Activated CD4-positive, alpha-beta T cell treated with anti-CD3 and anti-CD28 coated beads, Interleukin-2, amount 50 U/mL, for 16 hours (primary cell): ENCODE data around the gene TOX4.
A peak's percentile ranks its signal among the peaks of the same experiment; 100 is the strongest.

Experiments
- DNase-seq: peaks from one replicate; pipeline ENCODE4 v3.0.0-alpha.2; 2020

TOX4 gene

DNA sequence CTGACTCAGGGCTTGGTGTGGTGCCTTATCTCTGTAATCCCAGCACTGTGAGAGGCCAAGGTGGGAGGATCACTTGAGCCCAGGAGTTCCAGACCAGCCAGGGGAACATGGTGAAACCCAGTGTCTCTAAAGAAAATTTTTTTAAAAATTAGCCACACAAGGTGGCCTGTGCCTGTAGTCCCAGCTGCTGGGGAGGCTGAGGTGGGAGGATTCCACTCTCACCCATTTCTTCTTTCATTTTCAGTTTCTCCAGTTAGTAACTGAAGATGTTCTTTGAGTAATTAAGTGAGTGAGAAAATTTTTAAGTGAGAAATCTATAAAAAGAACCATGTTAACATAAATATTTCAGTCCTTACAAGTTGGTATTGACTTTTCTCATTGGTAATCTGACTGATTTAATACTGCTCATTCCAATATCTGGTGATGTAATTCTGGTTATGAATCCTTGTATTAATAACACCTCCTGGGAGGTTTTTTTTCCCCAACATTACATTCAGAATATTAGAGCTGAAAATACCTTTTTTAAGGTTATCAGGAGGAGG, 28.1 kb downstream of the TOX4 start:
- peak; percentile 39 for DNase-seq

DNA sequence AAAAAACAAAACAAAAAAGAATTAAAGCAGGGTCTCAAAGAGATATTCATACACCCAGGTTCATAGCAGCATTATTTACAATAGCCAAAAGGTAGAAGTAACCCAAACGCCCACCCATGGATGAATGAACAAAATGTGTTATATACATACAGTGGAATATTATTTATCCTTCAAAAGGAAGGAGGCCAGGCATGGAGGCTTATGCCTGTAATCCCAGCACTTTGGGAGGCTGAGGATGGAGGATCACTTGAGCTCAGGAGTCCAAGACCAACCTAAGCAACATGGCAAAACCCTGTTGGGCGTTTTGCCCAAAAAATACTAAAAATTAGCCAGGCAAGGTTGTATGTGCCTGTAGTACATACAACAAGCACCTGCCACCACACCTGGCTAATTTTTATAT, 29.6 kb downstream of the TOX4 start:
- DNase-seq, result no peak

DNA sequence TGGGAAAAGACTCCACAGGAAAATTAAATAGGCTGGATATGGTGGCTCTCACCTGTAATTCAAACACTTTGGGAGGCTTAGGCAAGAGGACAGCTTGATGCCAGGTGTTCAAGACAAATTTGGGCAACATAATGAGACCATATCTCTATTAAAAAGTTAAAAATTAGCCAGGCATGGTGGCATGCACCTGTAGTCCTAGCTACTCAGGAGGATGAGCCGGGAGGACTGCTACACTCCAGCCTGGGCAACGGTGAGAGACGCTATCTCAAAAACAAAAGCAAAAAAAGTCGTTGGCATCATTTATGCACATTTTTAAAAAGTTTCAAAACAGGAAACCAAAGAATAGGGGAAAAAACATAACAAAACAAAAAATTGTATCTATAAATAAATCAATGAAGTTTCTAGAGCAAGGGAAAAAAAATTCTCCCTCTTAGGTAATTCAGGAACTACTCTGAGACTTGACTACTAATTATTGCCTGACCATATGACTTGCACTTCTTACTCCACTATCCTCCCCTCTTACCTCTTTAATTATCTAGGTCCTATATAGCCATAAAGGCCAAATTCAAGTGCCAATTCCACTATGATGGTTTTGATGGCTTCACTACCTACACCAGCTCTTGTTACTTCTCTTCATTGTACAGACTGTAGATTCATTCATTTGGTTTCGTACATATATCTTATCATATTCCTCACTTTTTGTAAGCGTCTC, 32.6 kb downstream of the TOX4 start:
- DNase-seq, result no peak

DNA sequence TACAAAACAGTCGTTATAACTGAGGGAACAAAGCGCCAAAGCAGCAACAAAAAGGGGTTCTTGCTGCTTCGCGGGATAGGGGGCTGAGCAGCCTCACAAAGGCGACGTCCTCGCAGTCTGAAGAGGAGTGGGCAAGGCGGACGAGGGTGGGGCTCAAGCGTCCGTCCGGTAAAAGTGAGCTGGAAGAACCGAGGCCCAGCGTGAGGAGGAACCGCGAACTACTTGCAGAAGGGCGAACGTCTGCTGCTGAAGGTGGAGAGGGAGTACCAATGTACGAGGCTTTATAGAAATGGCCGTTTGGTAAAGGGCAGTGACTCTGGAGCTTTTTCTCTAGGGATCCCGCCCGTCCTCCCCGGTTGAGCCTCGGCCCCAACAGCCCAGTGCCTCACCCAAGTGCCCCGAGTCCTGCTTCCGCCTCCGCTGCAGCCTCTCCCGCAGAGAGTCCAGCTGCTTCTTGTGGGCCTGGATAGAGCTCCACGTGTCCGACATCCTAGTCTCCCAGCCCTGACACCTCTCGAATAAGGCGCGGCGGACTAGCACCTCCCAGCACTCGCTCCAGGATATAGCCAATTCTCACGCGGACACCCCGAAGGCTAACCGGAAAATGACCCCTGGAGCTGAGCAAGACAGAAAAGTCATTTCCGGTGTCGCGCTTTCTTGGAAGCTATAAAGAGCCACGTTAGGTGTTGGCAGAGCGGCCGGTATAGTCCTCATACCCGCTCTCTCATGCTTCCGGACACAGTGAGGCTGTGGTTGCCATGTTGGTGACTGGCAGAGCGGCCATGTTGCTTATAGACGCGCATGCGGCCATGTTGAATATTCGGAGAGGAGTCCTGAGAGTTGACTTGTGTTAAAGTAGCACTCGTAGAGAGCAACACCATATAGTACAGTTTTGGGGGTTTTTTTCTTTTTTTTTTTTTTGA, 34.0 kb downstream of the TOX4 start, which contains the start of gene METTL3:
Gene METTL3 (minus strand): TSS at position 606 of the 923 bp plus-strand sequence. CDS start 117 bp downstream, at position 489.
- DNase-seq, result peak; percentile 97

DNA sequence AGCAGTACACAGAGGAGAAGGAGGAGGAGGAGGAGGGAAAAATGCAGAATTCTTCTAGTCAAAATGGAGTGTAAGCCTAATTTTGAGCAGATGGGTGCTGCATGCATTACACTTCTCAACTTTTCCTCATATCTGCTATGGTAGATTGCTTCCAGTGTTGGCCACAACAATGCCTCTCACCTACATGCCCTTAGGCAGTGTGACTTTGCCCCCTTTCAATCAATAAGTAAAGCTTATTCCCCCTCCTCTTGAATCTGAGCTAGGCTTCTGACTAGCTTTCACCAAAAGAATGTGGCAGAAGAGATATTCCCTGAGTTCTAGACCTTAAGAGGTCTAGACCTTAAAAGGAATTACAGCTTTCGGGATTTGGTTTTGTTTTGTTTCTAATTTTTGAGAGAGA, 37.3 kb downstream of the TOX4 start:
- no peak for DNase-seq

DNA sequence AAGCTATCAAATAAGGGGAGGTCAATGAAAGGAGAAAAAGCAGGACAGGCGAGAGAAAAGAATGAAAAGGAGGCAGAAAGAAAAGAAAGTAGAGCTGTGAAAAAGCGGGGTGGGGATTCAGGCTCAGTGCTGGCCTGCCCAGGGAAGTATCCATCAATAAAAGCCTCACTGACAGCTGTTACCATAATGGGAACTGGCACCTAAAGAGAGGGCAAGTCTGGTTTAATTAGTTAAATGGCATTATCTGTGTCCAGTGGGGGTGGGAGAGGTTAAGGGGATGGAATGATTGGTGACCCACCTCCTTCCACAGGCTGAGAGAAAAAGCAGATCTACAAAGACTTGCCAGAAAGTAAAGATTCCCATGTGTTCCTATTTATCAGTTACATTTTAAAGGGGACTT, 41.7 kb downstream of the TOX4 start:
- no peak for DNase-seq

DNA sequence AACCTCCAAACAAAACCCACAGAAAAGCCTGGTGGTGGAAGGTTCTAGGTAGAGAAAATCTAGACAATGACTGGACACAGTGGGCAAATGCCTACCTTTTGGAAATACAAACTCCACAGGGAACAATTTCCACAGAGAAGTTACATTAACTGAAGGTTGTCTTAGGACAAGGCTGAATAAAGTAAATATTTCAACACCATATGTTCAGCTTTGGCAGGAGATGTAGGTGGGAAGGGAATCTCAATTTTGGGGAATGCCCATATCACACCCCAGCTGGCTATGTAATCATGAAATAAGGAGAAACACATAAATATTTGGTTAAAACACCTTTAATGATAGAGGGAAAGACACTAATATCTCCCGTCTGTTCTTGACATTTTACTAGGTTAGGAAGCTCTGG, 43.8 kb downstream of the TOX4 start:
- DNase-seq, result no peak

DNA sequence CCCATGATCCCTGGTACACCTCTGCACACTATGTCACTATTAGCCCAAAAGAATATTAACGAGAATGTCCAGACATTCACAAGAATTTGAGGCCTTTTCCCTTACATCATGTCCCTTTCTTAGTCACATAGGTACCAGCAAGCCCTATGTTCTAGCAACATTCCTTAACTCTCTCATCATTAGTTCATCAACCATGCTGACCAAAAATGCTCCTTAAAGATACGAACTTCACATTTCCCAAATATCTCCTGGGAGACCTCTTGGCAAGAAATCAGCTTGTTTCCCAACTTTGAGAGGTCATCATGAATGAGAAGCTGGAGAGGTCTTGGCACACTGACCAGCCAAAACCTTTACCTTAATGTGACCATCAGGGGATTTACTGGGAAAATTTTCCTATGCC, 44.5 kb downstream of the TOX4 start:
- DNase-seq, result no peak

DNA sequence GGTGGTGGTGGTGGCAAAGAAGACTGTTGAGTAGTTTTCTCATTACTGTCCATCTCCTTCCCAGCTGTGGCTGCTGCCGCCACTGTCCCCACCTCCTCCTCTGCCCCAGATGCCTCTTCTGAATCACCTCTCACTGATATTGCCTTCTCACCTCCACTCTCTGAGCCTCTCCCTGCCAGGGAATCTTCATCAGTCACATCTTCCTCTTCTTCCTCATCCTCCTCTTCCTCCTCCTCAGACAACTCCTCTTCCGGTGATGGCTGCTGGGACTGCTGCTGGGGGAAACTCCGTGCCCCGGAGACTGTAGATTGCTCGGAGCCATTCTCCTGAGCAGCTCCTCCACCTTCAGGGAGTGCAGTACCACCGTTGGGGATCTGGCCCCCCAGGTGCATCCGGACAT, 46.2 kb downstream of the TOX4 start:
- DNase-seq, result no peak

DNA sequence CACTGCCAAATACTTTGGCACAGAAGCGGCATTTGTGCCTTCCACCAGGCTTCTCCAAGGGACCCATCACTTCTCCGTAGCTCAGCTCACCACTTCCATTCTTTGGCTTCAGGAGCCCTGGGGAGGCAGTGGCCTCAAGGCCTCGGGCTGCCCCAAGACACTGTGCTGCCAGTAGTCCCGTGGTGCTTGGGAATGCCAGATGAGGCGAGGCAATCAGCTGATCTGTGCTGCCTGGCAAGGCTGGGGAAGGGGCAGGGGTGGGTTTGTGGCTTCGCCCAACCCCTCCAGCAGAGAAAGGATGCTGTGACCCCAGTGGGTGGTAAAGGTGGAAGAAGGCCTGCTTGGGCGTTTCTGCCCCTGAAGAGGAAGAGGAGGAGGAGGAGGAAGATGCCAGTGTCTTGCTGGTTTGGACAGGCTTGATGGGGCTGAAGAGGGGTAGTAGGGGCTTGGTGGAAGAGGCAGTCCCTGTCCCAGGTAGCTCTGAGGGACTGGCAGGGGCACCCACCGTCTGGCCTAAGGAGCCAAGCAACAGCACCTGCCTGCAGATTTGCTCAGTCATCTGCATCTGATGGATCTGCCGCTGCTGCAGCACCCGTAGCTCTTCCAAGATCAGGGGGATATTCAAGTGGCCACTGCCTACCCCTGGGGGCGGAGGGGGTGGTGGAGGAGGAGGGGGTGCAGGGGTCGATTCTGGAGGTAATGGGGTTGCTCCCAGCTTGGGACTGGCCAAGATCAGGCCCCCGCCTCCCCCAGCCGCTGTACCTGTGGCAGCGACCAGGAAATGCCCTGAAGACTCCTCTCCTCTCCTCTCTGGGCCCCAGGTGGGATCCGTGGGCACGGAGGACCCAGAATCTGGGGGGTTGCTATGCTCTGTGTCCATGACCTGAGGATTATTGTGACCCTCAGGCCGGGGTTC, 47.8 kb downstream of the TOX4 start:
- no peak for DNase-seq

DNA sequence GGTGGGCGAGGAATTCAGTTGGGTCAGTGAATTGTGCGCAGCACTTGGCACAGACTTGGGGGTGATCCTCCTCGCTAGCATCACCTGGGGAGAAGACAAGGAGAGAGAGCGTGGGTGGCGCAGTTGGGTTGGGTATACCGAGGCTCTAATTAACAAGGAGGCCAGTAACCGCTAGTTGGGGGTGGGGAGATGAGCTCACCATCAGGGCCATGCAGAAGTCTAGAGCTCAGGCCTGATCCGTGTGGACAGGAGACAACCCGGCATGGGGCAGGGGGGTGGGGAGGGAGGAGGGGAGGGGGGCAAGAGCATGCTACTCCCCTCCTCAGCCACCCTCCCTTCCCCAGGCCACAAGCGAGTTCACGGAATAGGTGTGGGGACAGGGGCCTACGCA, 48.6 kb downstream of the TOX4 start:
- DNase-seq, result no peak

DNA sequence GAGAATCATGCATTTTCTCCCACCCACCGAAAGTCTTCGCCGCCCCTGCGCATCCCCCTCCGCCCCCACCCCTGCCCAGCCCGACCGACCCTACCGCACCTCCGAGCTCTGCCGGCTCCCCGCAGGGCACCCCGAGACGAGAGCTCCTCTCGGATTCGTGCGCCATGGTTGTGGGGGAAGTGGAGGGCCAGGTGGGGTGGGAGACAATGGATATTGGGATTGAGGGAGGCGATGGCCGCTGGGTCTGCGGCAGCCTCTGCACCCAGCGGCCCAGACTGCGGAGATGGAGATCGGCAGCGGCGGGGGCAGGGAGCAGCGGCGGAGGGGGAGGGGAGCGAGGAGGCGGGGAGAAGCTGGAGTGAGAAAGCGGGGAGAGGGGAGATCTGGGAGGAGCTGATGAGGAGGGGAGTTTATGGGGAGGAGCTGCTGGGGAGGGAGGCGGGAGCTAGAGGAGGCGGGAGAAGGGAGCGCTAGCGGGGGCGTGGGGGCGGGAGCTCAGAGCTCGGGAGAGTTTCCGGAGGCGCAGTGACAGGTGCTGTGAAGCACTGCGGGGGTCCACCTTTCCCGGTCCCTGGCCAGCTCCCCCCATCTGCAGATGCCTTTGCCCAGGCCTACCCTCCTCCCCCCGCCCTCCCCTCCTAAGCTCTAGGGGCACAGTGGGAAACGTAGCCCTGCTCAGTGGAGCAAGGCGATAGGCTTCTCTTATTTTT, 49.1 kb downstream of the TOX4 start, which contains the start of gene SALL2:
Gene SALL2 (minus strand): TSS at position 385 of the 710 bp plus-strand sequence. CDS start 219 bp downstream, at position 166.
- DNase-seq, result peak; percentile 40

DNA sequence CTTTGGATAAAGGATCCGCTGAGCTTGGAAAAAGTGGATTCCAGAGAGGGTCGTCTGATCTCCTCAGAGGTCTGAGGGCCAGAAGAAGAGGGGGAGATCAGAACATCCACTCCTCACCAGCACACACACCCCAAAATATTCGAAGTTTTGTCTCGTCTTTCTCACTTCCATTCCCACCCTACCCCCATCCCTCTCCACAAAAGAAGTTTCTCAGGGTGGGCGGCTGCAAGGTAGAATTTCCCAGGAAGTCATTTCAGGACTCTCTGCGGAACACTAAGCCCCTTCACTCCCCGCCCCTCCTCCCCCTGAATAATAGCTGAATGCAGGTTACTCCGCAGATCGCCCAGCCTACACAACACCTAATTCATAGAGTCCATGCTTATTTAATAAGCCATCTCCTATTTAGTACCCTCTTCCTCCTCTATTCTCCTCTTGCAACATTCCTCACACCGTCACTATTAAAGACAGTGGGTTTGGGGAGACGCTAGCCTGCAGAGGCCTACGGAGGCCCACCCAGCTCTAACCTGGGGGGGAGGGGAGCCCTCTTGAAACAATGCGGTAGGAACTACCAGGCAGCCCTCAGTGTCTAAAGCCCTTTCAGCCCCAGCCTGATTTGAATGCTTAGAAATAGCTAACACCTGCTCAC, 49.8 kb downstream of the TOX4 start:
- DNase-seq, result no peak

DNA sequence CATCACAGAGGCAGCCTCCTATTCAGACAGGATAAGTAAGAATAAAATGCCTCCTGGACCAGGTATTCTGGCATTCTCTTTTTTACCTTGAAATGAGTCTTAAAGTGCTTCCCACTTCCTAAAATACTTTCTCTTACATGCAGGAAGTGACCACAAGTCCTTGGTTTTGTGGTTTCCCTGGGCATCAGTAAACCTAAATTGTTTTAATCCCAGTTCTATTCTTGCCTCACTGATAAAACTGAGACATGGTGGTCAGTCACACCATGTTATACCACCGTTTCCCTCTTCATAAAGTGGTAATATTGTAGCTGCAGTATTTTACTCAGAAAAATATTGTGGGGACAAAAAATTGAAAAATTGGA, 50.3 kb downstream of the TOX4 start:
- no peak for DNase-seq

DNA sequence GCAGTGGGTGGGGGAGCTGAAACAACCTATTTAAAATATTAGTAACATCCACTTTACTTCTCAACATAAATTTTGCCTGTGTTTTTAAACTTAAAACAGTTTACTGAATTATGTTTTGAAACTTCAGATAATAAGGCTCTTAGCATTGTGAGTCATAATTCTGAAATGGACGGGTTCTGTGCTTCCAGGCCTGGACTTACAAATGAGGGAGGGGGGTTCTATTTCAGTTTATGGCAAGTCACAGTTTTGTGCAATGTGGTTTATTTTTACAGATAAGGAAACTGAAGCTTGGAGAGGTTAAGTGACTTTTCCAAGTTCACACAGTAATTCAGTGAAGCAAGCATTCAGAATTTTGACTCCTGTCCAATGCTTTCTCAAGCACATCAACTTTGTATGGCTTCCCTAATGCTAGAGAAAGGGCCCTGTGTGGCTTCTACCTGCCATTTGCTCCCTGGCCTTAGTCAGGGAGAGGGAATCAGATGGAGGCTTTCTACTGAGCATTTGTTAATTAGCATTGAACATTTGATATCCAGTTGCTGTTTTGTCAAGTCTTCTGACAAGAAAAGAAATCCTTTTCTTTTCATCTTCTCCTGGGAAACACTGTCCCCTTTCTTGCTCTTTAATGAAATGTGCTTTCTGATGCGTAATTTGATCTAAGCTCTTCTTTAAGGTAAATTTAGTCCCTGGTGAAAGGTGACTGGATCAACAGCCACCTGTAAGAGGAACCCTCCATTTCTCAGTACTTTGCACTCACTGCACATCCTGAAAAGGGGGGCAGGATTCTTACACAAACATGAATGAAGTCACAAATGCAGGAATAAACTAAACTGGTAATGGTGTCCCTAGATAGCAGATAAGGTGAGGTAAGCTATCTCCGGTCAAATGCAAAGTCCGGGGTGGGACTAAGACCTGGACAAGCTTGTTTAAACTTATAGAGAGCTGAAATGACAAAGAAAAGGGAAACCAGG, 51.7 kb downstream of the TOX4 start:
- DNase-seq, result no peak

DNA sequence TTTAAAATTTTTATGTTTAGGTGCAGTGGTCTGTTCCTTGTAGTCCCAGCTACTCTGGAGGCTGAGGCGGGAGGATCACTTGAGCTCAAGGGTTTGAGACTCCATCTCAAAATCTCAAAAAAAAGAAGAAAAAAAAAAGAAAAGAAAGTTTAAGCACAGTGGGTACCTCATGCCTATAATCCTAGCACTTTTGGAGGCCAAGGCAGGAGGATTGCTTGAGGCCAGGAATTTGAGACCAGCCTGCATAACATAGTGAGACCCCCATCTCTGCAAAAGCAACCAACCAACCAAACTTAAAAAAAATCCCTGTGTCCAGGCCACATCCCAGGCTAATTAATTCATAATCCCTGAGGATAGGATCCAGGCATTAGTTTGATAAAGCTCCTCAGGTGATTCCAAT, 52.5 kb downstream of the TOX4 start:
- no peak for DNase-seq

DNA sequence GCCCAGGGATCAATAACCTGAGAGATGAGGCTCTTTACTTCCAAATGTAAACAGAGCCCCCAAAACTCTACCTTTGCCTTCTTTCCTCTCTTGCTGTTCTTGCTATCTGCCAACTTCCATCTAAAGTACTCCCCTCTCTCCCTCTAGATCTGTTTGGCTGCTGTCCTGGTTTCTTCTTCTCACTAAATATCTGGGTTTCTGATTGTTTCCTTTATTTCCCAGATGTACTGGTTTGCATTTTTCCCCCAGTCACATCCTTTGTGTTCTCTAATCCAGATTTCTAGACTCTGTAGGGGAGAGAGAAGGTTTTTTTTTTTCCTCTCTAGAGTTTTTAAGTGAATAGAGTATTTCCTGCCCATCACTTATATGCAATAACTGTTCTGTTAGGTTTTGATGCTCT, 56.3 kb downstream of the TOX4 start:
- DNase-seq, result no peak

DNA sequence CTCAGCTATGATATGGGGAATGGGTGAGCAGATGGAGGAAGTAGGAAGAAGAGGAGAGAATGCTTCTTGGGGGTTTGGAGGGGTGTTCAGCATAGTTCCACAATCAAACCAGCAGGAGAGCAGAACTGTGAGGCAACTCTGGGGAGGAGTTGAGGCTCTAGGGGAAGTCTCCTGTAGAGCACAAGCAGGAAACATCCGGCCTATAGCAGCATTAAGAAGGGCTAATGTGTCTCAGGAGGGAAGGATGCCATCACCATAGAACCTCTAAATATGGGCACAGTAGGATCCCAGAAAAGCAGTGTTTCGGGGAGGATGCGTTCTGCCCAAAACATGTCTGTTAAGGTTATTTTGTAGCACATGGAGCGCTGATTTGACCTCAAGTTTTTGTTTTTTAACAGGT, 57.6 kb downstream of the TOX4 start:
- no peak for DNase-seq

DNA sequence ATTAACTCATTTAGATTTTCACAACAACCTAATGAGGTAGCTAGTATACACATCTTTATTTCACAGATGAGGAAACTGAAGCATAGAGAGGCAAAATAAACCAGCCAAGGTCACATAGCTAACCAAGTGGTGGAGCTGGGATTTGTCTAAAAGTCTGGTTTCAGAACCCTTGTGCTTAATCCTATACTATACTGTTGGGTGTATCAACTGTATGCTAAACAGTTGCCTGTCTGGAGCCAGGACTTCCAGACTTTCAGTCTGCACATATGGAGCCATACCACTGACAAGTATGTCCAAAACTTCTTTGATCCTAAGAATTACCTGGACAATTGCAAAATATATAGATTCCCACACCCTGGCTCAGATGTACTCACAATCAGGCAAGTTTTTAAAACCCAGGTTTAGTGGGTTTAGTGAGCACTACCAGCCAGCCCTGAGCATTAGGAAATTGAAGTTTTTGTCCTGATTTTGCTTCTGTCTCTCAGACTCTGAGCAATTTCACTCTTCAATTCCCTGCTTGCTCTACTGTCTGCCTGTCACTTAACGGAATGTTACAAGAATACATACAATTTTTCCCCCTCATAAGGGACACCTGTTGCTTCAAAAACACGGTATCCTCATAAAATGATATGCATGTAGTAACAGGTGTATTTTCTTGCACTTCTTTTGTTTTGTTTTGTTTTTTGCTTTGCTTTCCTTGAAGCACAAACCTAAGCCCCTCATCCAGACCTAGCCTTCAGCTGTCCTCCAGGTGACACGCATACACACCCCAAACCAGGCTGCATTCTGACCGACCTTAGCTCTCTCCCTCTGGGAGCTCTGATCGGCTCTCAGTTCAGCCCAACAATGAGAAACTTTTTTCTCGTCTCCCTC, 58.8 kb downstream of the TOX4 start:
- DNase-seq, result no peak
